HepG2 (cell line): Measurements from ENCODE around the gene YY2. TPM values are rescaled to one million over a fixed set of nuclear protein-coding genes. Genes with fewer than 3 reads are reported as not detected.

ENCODE experiments used
- ATAC-seq: fragments of 200-7000 bp; cut with Tn5 transposase; 3 replicates; pipeline ENCODE4 v1.9.1; 2020; ENCODE audit warnings: mild to moderate bottlenecking, moderate library complexity
- BruUV-seq: library from RNA; stranded (reverse); fragments of 400-500 nt; replicated peaks from 2 replicates; lab custom pipeline; 2021; lab: Mats Ljungman, UMichigan
- CTCF ChIA-PET: fragments of 300-600 bp; formaldehyde crosslinking; extraction: SDS; loops from one replicate; lab custom pipeline; 2021; ENCODE audit warnings: low total read pairs, inconsistent platforms, low intra/inter-chr PET ratio; lab: Yijun Ruan, JAX
- POLR2A ChIA-PET: fragments of 350-600 bp; sonication (Branson Sonifier 250); formaldehyde crosslinking; loops from one replicate; lab custom pipeline; 2020; ENCODE audit warnings: antibody characterized with exemption, inconsistent platforms; lab: Yijun Ruan, JAX
- DNase-seq: peaks from one replicate; pipeline ENCODE4 v3.0.0-alpha.2; 2015; ENCODE audit warnings: low spot score
- FAIRE-seq: peaks from 3 replicates; lab custom pipeline; 2011; peaks lifted over from hg19 to GRCh38; lab: Jason Lieb, UNC
- H2AFZ ChIP-seq: one replicate; pipeline ENCODE4 v1.6.1; 2011; ENCODE audit warnings: low read length, inconsistent platforms
- H3K27ac ChIP-seq: fragments of 300-600 bp; 3 replicates; pipeline ENCODE4 v1.8.0; 2011; ENCODE audit warnings: mixed run types, mild to moderate bottlenecking, mixed read lengths, low read length, inconsistent platforms; ENCODE audit not compliant: insufficient read depth; ENCODE audit errors: extremely low read length
- H3K27me3 ChIP-seq, 2 experiments: fragments of 200-600 bp in 1 of 2; 2 replicates in 1 of 2; 3 replicates in 1 of 2; pipeline versions ENCODE4 v1.6.0 to v1.8.0; 2011; ENCODE audit warnings: low read length in 2 of 2, mild to moderate bottlenecking in 2 of 2, moderate library complexity in 2 of 2, inconsistent platforms in 1 of 2; ENCODE audit not compliant: insufficient read depth in 2 of 2, control insufficient read depth in 1 of 2
- H3K36me3 ChIP-seq, 2 experiments: fragments of 200-600 bp in 1 of 2; replicated peaks in 1 of 2; 2 replicates in 1 of 2; 3 replicates in 1 of 2; pipeline versions ENCODE4 v1.5.1 to v1.8.0; 2011; ENCODE audit warnings: low read length in 2 of 2, inconsistent platforms in 1 of 2; ENCODE audit not compliant: insufficient read depth in 2 of 2, control insufficient read depth in 1 of 2
- H3K4me1 ChIP-seq: 2 replicates; pipeline ENCODE4 v1.5.1; 2012; ENCODE audit warnings: low read length, inconsistent platforms; ENCODE audit not compliant: insufficient read depth
- H3K4me2 ChIP-seq: 2 replicates; pipeline ENCODE4 v1.6.0; 2011; ENCODE audit warnings: low read depth, low read length, inconsistent platforms
- H3K4me3 ChIP-seq, 3 experiments: fragments of 200-600 bp in 1 of 3; sonication (generic), shearing (Covaris generic) in 1 of 3; replicated peaks in 1 of 3; 2 replicates each; pipeline ENCODE4 v1.5.1; 2011 to 2016; ENCODE audit warnings: low read length in 3 of 3, inconsistent platforms in 2 of 3, low read depth in 2 of 3, mild to moderate bottlenecking in 2 of 3, control low read depth in 1 of 3, mixed read lengths in 1 of 3; ENCODE audit not compliant: insufficient read depth in 1 of 3
- H3K79me2 ChIP-seq: one replicate; pipeline ENCODE4 v1.6.1; 2011; ENCODE audit warnings: low read length, inconsistent platforms; ENCODE audit not compliant: insufficient read depth
- H3K9ac ChIP-seq: 2 replicates; pipeline ENCODE4 v1.6.0; 2011; ENCODE audit warnings: mild to moderate bottlenecking, low read depth, low read length, inconsistent platforms; ENCODE audit not compliant: insufficient read depth
- H3K9me3 ChIP-seq: 2 replicates; pipeline ENCODE4 v1.5.1; 2012; ENCODE audit warnings: mild to moderate bottlenecking, low read length
- H4K20me1 ChIP-seq: 2 replicates; pipeline ENCODE4 v1.6.0; 2011; ENCODE audit warnings: inconsistent platforms, mild to moderate bottlenecking, low read length, moderate library complexity; ENCODE audit not compliant: insufficient read depth
- HNRNPUL1 ChIP-seq: fragments of 200-400 bp; formaldehyde crosslinking; IDR thresholded peaks from 2 replicates; pipeline ENCODE4 v1.6.1; 2017; ENCODE audit warnings: low read depth, mild to moderate bottlenecking, low read length, moderate library complexity
- NCOA1 ChIP-seq: sonication (generic); formaldehyde crosslinking; IDR thresholded peaks from 2 replicates; pipeline ENCODE4 v1.9.0; 2021; ENCODE audit warnings: missing genetic modification reagents
- SRSF1 ChIP-seq: fragments of 200-400 bp; formaldehyde crosslinking; optimal IDR thresholded peaks from 2 replicates; pipeline ENCODE3; 2017; ENCODE audit warnings: mild to moderate bottlenecking, low read depth, low read length, moderate library complexity
- ZNF180 ChIP-seq: sonication (generic); formaldehyde crosslinking; IDR thresholded peaks from 2 replicates; pipeline ENCODE4 v1.4.0; 2020; ENCODE audit warnings: low read depth, missing genetic modification reagents, borderline replicate concordance
- ZNF552 ChIP-seq: sonication (generic); formaldehyde crosslinking; IDR thresholded peaks from 2 replicates; pipeline ENCODE4 v1.9.0; 2022; ENCODE audit warnings: missing genetic modification reagents, mild to moderate bottlenecking, borderline replicate concordance
- WGBS: methylation state at CpG from one replicate; pipeline ENCODE4 v1.1.6; 2017; ENCODE audit warnings: low lambda C conversion rate; 5-methylcytosine and 5-hydroxymethylcytosine counted together
- in situ Hi-C: cut with HindIII; loops from 2 replicates; pipeline ENCODE4 v1.10.0; 2017; ENCODE audit warnings: low pct_unique_long_range_greater_than_20kb; ENCODE audit not compliant: extremely low pct_ligation_motif_present
- intact Hi-C: fragments of 100-400 bp; cut with micrococcal nuclease; formaldehyde crosslinking; loops from one replicate; pipeline ENCODE4 v1.10.0; 2022; ENCODE audit not compliant: unreplicated experiment
- polyA plus RNA-seq, 8 experiments: library from polyadenylated mRNA; depleted of rRNA in 3 of 8; stranded (reverse) in 7 of 8; unstranded in 1 of 8; fragments of >200 nt; fragmentation: Illumina TruSeq in 4 of 8; extraction: Trizol in 4 of 8; gene quantifications; 2 replicates each; pipeline versions ENCODE4 v1.2.1 to v1.2.3, GENCODE V29; 2011 to 2016; ENCODE audit warnings: low read depth in 4 of 8, missing spikeins in 1 of 8, mixed read lengths in 1 of 8; ENCODE audit not compliant: insufficient read depth in 1 of 8
- total RNA-seq, 5 experiments: library from RNA; depleted of rRNA; stranded (reverse); fragments of >200 nt; fragmentation: Illumina TruSeq; extraction: Trizol; gene quantifications; 2 replicates each; pipeline ENCODE4 v1.2.3, GENCODE V29; 2016; ENCODE audit warnings: low read depth in 1 of 5
- TF ChIP-seq, protein P1 (sequence below): IDR thresholded peaks from 2 replicates; pipeline ENCODE4 v1.6.1; 2016; ENCODE audit warnings: low read depth
- TF ChIP-seq, protein P2 (sequence below): sonication (generic); formaldehyde crosslinking; IDR thresholded peaks from 2 replicates; pipeline ENCODE4 v1.5.0; 2020; ENCODE audit warnings: missing genetic modification reagents

YY2 gene
- total and polyA plus RNA-seq, 2 of the 13 experiments (the other 11 are each of a cell fraction or from before 2014, with no cell fraction given), result 0.34 to 0.44 TPM

DNA sequence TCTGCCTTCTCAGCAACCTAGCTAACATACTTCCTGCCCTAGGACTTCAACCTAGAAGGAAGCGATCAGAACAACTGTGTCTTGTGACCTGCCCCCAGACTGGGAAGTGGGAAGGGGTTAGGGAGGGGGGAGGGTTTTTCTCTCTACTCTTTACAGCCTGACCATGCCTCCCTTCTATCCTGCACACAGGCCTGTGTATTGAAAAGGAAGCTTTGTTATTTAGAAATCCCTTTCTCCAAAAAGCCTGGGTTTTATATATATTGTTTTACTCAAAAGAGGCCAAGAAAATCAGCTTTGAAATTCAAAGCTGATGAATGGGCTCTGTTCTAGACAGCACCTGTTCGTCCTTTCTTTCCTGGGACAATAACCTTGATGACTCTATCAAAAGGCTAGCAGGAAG is 49.5 kb downstream of the YY2 start:
- no peak for DNase-seq
- no TSS peak for BruUV-seq
- H3K9me3 ChIP-seq, result no peaks in the 10 kb centered on the region
- H3K79me2 ChIP-seq, result no peaks in the 10 kb centered on the region
- no peaks in the 10 kb centered on the region for H4K20me1 ChIP-seq
- H3K9ac ChIP-seq, result no peak overlapping the region
- TF ChIP-seq SRSF1, result no peak
- TF ChIP-seq NCOA1, result no peak
- TF ChIP-seq HNRNPUL1, result no peak
- TF ChIP-seq, protein P1, sequence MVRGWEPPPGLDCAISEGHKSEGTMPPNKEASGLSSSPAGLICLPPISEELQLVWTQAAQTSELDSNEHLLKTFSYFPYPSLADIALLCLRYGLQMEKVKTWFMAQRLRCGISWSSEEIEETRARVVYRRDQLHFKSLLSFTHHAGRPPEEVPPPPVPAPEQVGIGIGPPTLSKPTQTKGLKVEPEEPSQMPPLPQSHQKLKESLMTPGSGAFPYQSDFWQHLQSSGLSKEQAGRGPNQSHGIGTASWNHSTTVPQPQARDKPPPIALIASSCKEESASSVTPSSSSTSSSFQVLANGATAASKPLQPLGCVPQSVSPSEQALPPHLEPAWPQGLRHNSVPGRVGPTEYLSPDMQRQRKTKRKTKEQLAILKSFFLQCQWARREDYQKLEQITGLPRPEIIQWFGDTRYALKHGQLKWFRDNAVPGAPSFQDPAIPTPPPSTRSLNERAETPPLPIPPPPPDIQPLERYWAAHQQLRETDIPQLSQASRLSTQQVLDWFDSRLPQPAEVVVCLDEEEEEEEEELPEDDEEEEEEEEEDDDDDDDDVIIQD, result no peak
- TF ChIP-seq, protein P2, sequence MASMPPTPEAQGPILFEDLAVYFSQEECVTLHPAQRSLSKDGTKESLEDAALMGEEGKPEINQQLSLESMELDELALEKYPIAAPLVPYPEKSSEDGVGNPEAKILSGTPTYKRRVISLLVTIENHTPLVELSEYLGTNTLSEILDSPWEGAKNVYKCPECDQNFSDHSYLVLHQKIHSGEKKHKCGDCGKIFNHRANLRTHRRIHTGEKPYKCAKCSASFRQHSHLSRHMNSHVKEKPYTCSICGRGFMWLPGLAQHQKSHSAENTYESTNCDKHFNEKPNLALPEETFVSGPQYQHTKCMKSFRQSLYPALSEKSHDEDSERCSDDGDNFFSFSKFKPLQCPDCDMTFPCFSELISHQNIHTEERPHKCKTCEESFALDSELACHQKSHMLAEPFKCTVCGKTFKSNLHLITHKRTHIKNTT (CRISPR knock-in tag), result no peak
- TF ChIP-seq ZNF552 (CRISPR knock-in tag), result no peak
- TF ChIP-seq ZNF180, result no peak
- CTCF ChIA-PET, result no interaction called here
- H2AFZ ChIP-seq, result no peak overlapping the region
- no peaks in the 10 kb centered on the region for H3K36me3 ChIP-seq
- no peak overlapping the region for H3K4me2 ChIP-seq
- no peak for ATAC-seq
- intact Hi-C loops (no loop called here), in situ Hi-C loops (no loop called here)
- FAIRE-seq, result no peak
- H3K27me3 ChIP-seq, result no peaks in the 10 kb centered on the region
- 78% methylated on average over 2 of the region's 2 CpGs for WGBS
- H3K4me1 ChIP-seq, result no peaks in the 10 kb centered on the region
- no peak overlapping the region for H3K4me3 ChIP-seq
- no peak overlapping the region for H3K27ac ChIP-seq
- POLR2A ChIA-PET, result no interaction called here
